GM18517 (cell line): ENCODE data around the gene VWCE.
A peak's percentile ranks its signal among the peaks of the same experiment; 100 is the strongest.

ENCODE experiments used
- ATAC-seq: cut with Tn5 transposase; IDR thresholded peaks from one replicate; pipeline ENCODE4 v1.9.1; 2021; ENCODE audit warnings: mild to moderate bottlenecking, moderate library complexity; ENCODE audit not compliant: unreplicated experiment

Gene VWCE

DNA sequence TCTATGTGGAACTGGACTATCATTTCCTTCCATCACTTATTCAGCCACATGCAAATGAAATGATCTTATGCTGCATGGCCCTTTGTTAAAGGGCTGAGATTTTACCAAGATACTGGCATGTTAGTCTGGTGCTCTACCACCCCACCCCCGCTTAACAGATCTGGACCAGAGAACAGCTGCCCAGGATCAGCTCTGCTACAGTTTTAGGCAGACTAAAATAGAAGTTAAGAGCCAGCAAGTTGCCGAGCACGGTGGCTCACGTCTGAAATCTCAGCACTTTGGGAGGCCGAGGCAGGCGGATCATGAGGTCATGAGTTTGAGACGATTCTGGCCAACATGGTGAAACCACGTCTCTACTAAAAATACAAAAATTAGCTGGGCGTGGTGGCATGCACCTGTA lies 33.2 kb upstream of the VWCE start:
- ATAC-seq, result no peak

DNA sequence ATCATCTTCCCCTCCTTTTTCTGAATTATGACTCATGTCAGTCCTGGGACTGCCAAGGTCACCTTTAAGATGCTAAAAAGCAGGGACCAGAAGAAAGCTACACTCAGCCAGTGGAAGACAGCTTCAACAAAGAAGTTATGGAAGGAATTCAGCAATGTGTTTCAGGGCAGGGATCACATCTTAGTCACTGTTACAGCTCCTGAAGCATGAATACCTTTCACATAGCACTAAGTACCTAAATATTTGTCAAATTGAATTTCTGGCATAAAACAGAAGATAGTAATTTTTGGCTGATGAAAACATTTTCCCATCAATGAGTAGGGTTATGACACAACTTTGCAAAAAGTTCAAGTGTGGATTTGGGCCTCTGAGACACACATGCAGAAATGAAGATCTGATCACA lies 32.6 kb upstream of the VWCE start:
- ATAC-seq, result no peak

DNA sequence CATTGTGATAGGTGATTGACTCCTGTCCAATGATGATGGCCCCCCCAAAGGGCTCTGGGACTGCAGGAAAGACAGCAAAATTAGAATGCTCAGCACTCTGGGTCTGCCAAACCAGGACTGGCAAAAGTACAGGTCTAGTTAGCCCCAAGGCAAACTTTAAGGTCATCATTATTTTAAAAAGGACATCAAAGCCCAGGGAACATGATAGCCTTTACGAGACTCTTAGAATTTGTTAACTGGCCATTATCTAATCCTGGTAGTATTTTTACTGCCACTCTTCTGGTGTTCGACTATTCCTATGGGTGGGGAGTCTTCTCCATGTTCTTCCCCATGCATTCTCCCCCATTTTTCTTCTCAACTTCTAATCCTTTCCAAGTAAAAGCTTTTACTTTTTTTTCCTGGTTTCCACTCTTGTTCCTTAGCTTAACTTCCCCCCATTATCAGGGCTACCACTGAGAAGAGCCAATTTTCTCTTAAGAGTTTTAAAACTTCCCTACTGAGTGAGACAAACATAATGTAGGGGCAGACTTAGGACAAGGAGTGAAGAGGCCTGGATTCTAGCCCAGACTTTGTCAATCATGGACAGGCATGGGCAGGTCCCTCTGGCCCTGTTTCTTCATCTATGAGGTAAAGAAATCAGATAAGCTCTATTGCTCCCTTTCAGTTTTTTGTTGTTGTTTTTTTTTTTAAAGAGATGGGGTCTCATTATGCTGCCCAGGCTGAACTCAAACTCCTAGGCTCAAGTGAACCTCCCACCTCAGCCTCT lies 30.7 kb upstream of the VWCE start:
- ATAC-seq, result no peak

DNA sequence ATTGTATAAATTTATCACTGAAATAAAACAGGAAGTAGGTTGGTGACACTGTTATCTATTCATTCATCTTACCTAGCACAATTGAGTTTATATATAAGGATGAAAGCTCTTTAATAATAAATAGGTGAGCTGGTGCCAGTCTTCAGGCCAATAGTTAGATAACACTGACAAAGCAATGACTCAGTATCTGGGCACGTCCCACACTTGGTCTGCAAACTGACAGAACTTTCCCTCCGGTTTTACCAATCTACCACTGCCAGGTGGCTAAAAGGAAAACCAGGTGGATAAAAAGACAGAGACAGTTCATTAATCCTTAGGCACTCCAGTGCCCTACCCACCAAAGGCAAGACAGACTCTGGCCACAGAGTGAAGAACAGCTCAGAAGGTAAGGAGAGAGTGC lies 20.1 kb upstream of the VWCE start:
- no peak for ATAC-seq

DNA sequence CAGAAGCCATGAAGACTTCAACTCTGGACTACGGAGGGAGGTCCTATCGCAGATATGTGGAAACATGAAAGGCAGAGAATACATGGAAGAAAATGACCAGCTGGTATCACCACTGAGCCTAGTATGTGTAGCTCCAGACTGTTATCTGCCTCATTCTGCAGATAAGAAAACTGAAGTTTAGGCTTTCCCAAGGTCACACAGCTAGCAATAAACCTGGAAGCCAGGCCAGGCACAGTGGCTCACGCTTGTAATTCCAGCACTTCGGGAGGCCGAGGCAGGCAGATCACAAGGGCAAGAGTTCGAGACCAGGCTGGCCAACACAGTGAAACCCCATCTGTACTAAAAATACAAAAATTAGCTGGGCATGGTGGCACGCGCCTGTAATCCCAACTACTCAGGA lies 15.6 kb upstream of the VWCE start:
- ATAC-seq, result no peak

DNA sequence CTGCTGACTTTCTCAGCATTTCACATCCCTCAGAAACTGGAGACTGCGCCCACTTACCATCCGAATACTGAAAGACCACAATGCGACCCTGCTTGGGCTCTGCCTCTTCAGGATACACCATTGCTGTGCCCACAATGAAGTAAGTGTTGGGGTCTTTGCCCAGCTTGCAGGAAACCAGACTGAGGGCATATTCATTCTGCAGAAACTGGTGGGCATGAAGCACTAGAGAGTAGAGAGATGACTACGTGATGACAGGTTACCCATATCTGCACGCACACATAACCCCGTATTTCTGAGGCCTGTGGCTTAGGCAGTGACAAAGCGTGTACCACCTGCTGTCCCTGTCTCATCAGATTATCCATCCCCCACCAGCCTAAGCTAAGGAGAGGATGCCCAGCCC lies 14.6 kb upstream of the VWCE start:
- no peak for ATAC-seq

DNA sequence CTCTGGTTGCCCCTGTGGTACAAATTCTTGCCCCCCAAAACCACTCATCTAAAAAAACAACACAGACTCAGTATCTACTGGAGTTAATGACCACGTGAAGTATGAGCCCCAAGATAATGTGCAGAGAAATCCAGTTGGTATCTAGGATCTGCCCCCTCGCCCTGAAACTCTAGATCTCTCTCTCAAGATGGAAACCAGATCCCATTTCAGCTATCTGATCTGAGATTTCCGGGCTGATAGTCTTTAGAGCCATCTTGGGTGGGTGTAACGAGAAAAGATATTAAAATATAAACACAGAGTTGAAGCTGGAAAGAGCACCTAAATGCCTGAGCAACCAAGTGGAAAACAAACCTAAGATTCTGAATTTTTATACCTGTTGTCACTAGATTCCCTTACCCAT lies 14.0 kb upstream of the VWCE start:
- ATAC-seq, result no peak

DNA sequence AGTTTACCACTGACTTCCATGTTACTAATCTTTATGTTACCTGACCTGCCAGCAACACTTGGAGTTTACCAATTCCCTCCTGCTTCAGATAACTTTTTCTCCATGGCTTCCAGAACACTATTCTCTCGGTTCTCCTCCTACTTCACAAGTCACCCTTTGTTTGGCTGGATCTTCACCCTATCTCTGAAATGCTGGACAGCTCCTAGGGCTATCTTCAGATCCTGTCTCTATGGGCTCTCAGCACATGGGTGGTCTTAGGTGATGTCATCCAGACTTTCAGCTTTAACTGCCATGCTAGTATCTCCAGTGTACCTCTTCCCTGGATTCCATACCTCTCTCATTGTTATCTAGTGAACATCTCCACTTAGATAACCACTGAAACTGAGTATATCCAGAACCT lies 12.2 kb upstream of the VWCE start:
- ATAC-seq, result no peak

DNA sequence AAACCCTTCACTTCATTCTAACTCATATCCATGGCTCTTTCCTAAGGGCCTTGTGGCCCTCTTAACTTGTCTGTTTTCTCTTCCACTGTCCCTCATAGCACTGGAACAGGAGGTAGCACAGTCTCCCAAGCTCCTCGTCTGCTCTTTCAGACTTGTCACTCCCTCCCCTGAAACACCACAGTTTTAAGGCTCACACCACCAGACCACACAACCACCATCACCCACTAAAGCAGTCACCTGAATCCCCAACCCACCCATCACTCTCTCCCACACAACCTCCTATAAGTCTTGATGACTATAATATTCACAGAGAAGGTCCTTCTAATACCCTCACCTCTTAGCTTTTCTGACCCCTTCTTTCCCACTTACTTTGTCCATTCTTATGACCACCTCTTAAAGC lies 11.1 kb upstream of the VWCE start:
- no peak for ATAC-seq

DNA sequence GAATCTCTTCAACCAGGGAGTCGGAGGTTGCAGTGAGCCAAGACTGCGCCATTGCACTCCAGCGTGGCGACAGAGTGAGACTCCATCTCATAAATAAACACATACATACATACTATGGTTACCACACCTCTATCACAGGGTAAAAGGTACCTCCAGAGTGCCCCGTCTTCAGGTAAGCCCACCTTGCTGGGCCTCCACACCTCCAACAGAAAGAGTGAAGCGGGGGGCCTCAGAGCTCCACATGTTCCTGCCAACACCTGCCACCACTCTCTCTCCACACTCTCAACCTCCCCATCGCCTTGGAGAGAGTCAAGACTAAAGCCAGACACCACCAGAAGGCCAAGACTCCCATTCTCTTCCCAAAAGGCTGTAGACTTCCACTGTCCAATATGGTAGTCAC lies 10.3 kb upstream of the VWCE start:
- no peak for ATAC-seq

DNA sequence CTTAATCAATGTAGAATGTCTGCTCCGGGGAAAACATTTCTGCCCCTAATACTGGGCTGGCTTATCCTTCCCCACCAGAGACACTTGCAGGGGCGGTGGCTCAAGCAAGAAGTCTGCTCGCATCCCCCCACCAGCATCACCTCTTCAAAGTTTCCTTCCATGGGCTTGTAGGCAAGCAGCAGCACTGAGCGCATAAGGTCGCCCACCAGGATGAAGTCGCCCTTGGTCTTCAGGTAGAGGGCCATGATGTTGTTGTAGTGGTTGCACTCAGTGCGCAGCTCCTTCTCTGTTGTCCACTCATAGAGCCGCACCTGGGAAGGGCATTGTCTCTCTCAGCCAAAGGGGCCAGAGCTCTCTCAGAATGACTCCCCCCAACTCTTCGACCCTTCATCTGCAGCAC lies 8.6 kb upstream of the VWCE start:
- no peak for ATAC-seq

DNA sequence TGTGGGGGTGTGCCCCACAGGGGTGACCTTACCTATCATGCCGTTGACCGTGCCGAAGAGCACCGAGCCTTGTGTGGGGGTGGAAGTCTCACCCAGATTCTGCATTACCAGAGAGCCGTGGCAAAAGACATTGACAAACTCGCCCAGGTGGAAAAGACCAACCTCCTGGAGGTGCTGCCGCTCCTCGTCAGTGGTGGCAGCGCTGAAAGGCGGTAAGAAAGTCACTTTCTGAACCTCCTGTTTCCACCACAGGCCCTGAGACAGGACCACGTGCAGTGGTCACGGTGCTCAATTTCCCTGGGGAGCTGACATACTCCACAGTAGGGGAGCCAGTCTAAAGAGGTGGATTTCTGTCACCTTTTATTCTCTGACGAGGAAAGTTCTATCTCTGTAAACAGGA lies 7.4 kb upstream of the VWCE start:
- no peak for ATAC-seq

DNA sequence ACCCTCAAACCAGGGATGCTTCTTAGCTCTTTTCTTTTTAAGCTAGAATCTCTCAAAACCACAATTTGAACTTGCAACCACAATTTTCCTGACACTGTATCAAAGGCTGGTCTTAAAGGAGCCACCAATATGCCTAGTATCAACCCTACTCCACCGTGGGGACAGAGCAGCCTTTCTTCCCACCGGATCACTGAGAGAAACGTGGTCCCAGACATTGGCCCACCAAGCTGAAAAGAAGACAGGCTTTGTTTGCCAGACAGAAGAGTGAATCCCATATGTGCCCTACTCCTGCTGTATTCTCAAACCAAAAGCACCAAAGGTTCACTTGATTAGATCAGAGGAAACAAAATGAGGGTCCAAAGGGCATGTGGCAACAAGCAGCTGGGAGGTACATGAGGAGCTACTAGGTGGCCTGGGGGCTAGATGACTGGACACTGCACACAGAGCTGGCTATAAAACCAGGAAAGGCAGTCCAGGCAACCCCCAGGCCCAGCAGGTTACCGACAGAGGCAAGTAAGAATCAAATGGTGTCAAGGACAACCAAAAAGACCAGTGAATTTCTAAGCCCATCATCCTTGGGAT lies 3.6 kb upstream of the VWCE start:
- ATAC-seq, result no peak

DNA sequence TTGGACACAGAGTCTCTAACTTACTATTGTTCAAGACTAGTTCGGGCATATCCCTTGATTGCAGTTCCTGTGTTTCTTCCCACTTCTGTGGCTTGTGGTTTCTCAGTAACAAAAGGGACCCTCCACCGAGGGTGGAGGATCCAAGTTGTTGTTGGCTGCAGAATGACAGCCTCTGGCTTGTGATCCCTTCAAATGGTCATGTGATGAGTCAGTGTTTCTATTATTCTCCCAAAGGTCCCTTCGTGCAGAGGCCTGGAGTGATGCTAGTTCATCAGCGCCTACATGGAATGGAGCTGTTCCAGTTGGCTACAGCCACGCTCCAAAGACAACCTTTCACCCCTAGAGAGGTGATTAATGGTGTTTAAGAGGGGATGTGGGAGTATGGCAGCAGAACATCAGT lies 2.6 kb upstream of the VWCE start:
- ATAC-seq, result no peak

DNA sequence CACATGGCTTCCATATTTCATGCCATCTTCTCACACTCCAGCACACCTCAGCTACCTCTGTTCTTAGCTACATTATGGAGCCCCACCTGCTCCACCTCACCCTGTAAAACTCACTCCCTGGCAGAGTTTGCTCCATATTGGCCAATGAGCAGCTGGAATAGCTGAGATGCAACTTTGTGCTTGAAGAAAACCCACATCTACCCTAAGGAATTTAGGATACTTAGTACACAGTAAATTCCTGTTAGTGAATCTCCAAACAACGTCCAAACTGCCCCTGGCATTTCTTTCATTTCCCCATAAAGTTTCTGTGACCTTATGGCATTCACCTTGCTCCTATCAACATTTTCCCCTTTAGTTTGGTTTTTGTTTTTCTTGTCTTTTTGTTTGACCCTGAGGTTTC lies 2.2 kb upstream of the VWCE start:
- ATAC-seq, result no peak

DNA sequence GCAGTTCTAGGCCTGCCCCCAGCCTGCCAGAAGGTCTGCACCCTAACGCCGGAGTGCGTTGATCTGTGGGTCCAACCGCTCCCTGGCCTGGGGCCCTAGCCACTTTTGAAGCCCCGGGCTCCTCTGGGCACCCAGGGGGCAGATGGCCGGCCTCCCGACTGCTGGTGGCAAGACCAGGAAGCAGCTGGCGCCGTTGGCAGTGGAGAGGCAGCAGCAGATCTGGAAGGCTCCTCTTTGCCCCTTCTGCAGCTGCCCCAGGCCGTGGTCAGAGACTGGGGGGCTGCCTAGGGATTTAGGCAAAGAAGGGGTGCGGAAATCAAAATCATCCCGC lies 445 bp upstream of the VWCE start:
- no peak for ATAC-seq

DNA sequence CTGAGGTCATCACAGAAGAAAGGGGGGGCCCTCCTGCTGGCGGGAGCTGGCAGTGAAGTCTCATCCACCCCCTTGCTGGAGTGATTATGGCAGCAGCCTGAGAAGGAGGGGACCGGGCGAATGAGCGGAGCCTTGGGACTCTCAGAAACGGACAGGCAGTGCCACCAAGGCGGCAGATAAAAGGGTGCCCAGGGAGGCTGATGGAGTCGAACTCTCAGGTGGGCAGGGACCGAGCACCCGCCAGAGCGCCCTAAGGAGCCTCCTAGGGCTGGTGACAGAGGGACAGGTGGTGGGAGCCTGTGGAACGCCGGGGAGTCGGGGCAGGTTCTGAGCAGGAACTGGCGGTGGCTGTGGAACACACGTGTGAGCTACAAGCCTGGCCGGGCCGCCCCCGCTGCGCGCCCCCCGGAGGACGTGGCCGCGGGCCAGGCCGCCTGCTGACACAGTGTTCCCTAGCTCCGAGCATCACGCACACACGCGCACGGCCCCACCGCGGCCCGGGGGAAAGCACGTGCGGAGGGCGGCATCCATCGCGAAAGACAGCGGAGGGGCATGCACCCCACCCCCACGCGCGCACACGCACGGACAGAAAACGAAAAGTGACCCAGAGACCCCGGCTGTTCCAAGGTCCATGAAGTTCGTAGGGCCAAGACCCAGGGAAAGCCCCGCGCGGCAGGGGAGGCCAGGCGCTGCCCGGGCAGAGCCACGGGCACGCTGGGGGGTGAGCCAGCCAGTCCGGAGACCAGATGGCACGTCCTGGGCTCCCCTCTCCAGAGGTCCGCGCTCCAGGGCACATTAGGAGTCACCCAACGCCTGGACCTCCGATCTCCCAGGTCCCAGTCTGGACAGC lies 1.0 kb downstream of the VWCE start:
- peak; percentile 37 for ATAC-seq

DNA sequence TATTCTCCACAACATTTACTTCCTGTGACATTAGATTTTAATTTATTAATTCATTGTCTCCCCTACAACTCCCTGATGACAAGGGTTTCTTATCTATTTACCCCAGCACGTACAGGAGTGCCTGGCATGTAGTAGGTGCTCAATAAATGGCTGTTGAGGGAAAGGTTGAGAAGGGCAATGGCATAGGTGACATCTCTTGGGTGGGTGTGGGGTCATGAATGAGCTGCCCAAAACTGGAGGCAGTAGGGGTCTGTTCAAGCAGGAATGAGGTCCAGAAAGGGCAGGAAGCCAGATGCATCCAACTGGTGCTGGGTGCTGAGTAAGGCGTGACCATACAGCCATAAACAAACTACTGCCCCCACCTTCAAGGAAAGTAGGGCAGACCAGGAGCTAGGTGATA lies 2.8 kb downstream of the VWCE start:
- no peak for ATAC-seq

DNA sequence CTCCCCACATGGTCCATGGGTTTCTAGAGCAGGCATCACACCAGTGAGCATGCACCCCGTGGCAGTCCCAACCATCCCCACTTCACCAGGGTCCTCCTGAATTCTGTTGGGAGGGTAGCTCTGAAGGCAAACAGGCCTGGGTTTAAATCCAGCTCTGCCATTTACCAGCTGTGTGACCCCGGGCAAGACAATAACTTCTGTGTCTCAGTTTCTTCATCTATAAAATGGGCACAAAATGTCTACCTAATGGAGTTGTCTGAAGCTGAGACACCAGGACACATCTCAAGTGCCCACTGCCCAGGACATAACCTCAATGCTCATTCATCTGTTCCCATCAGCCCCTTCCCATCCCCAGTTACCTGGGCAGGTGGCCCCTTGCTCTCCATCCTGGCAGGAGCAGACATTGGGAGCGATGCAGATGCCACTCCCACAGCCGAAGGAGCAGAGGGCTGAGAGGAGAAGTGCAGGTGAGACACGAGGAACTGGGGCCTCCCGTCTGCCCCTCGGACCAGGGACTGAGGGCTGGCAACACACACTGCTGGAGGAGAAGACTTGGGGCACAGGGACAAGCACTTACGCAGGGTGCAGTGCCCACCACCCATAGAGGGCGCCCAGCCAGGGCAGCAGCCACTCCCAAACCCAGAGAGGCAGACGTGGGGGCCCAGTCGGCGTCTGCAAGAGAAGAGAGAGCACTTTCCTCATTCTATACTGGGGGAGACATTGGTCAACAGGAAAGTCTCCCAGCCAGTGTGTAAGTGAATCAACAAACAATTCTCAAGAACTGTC lies 4.0 kb downstream of the VWCE start:
- ATAC-seq, result no peak

DNA sequence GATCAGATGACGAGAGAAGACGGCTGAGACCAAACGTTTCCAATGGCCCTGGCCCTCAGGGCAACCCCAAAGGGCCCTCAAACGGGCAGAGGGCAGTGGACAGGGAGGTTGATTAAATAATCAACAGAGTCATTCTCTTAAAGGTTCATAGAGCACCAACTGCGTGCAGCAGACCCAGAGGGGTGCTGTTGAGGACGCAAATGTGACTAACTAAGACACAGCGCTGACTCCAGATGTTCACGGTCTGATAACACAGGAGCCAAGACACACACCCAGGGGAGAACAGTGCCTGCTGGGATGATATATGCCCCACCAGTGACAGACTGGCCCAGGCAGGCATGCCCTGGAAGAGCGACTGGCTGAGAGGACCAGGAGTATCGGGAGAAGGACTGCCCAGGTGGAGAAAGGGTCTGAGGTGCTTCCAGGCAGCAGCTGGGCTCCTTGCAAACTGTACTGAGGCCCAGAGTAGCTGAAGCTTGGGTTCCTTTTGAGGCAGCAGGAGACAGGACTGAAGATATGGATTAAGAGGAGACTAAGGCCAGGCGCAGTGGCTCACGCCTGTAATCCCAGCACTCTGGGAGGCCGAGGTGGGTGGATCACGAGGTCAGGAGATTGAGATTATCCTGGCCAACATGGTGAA lies 7.7 kb downstream of the VWCE start:
- no peak for ATAC-seq

DNA sequence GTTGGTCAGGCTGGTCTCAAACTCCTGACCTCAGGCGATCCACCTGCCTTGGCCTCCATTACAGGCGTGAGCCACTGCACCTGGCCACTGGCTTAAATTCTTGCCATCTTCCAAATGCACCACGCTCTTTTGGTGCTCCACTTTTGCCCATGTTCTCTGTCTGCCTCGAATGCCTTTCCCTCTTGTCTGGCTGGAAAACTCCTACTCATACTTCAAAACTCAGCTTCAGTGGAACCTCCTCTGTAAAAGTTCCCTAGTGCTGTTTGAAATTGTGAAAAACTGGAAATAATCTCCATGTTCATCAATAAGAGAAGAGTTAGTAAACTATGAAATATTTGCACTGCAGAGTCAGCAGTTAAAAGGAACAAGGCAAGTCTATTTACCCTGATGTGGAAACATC lies 11.5 kb downstream of the VWCE start:
- no peak for ATAC-seq
